B cell (primary cell): ENCODE data around the gene EPM2AIP1. TPM values are rescaled to one million over a fixed set of nuclear protein-coding genes. Genes with fewer than 3 reads are reported as not detected.

Experiments
- ATAC-seq: fragments of 200-7000 bp; cut with Tn5 transposase; one replicate; pipeline ENCODE4 v1.10.0; 2021; ENCODE audit warnings: low read depth, mild to moderate bottlenecking, moderate number of reproducible peaks, moderate library complexity
- CTCF ChIA-PET: fragments of 350-600 bp; sonication (Branson Sonifier 250); formaldehyde crosslinking; loops from one replicate; lab custom pipeline; 2021; ENCODE audit warnings: antibody characterized with exemption, inconsistent platforms; lab: Charles Lee
- POLR2A ChIA-PET: fragments of 350-600 bp; sonication (Branson Sonifier 250); formaldehyde crosslinking; loops from one replicate; lab custom pipeline; 2021; ENCODE audit warnings: antibody characterized with exemption; lab: Charles Lee
- DNase-seq: peaks from one replicate; pipeline ENCODE4 v3.0.0; 2013
- H2AFZ ChIP-seq: 2 replicates; pipeline ENCODE4 v1.6.1; 2012; ENCODE audit warnings: mild to moderate bottlenecking, low read depth, low read length; ENCODE audit not compliant: insufficient read depth, poor library complexity, severe bottlenecking
- H3K27ac ChIP-seq, 2 donors: 1 replicate in 1 of 2; 2 replicates in 1 of 2; pipeline ENCODE4 v1.5.1; 2012 to 2013; ENCODE audit warnings: low read length in 2 of 2, mild to moderate bottlenecking in 2 of 2, moderate library complexity in 1 of 2
- H3K27me3 ChIP-seq, 4 experiments: fragments of 200-600 bp in 1 of 4; sonication (generic) in 1 of 4; replicated peaks in 1 of 4; 1 replicate in 2 of 4; 2 replicates in 2 of 4; pipeline versions ENCODE4 v1.6.1 to v1.7.0; 2013 to 2016; ENCODE audit warnings: low read length in 3 of 4, mild to moderate bottlenecking in 2 of 4, mixed read lengths in 1 of 4, moderate library complexity in 1 of 4; ENCODE audit not compliant: insufficient read depth in 4 of 4, control insufficient read depth in 3 of 4; ENCODE audit errors: control extremely low read depth in 1 of 4
- H3K36me3 ChIP-seq, 2 experiments: replicated peaks in 1 of 2; 1 replicate in 1 of 2; 2 replicates in 1 of 2; pipeline versions ENCODE4 v1.6.1 to v1.7.1; 2013; ENCODE audit warnings: low read length in 1 of 2; ENCODE audit not compliant: insufficient read depth in 2 of 2, control insufficient read depth in 1 of 2; ENCODE audit errors: control extremely low read depth in 1 of 2, extremely low read depth in 1 of 2
- H3K4me1 ChIP-seq, 2 donors: fragments of 200-600 bp in 1 of 2; sonication (generic) in 1 of 2; 1 replicate in 1 of 2; 2 replicates in 1 of 2; pipeline versions ENCODE4 v1.5.1 to v1.6.1; 2013 to 2017; ENCODE audit warnings: low read length in 2 of 2; ENCODE audit not compliant: control insufficient read depth in 2 of 2, insufficient read depth in 2 of 2
- H3K4me2 ChIP-seq: replicated peaks from 2 replicates; pipeline ENCODE3; 2012; ENCODE audit warnings: mild to moderate bottlenecking, low read depth, low read length; ENCODE audit not compliant: poor library complexity, severe bottlenecking
- H3K4me3 ChIP-seq, 5 experiments: fragments of 200-600 bp in 1 of 5; sonication (generic) in 1 of 5; 1 replicate in 3 of 5; 2 replicates in 2 of 5; pipeline versions ENCODE4 v1.5.1 to v1.7.0; 2011 to 2016; ENCODE audit warnings: low read length in 4 of 5, mild to moderate bottlenecking in 4 of 5, low read depth in 2 of 5, control low read depth in 1 of 5, moderate library complexity in 1 of 5; ENCODE audit not compliant: insufficient read depth in 1 of 5; ENCODE audit errors: control extremely low read depth in 1 of 5, extremely low read depth in 1 of 5
- H3K79me2 ChIP-seq: fragments of 200-600 bp; sonication (generic); one replicate; pipeline ENCODE4 v1.6.0; 2016; ENCODE audit warnings: low read length; ENCODE audit not compliant: control insufficient read depth, insufficient read depth
- H3K9ac ChIP-seq: fragments of 200-600 bp; sonication (generic); 2 replicates; pipeline ENCODE4 v1.6.1; 2017; ENCODE audit warnings: mild to moderate bottlenecking, low read length, moderate library complexity
- H3K9me3 ChIP-seq, 3 donors: one replicate each; pipeline versions ENCODE4 v1.6.1 to v1.7.1; 2013; ENCODE audit warnings: low read length in 2 of 3; ENCODE audit not compliant: control insufficient read depth in 2 of 3, insufficient read depth in 1 of 3; ENCODE audit errors: control extremely low read depth in 1 of 3
- H4K20me1 ChIP-seq: 2 replicates; pipeline ENCODE4 v1.6.0; 2012; ENCODE audit warnings: mild to moderate bottlenecking, low read length; ENCODE audit not compliant: insufficient read depth, control insufficient read depth, poor library complexity, severe bottlenecking
- H3K27ac Mint-ChIP-seq: one replicate; pipeline ENCODE4 v1.8.0; 2021; ENCODE audit warnings: mixed read lengths
- H3K27me3 Mint-ChIP-seq: one replicate; pipeline ENCODE4 v1.8.0; 2021; ENCODE audit warnings: mixed read lengths
- H3K4me1 Mint-ChIP-seq: one replicate; pipeline ENCODE4 v1.8.0; 2021; ENCODE audit warnings: mixed read lengths
- H3K4me3 Mint-ChIP-seq: one replicate; pipeline ENCODE4 v1.8.0; 2021; ENCODE audit warnings: mixed read lengths
- H3K9me3 Mint-ChIP-seq: one replicate; pipeline ENCODE4 v1.8.0; 2022; ENCODE audit warnings: mixed read lengths; ENCODE audit not compliant: insufficient read depth
- CTCF ChIP-seq: fragments of 200-600 bp; IDR thresholded peaks from one replicate; pipeline ENCODE4 v1.8.0; 2022; ENCODE audit warnings: antibody characterized with exemption, mild to moderate bottlenecking
- EZH2 ChIP-seq: IDR thresholded peaks from 2 replicates; pipeline ENCODE4 v1.6.1; 2012; ENCODE audit warnings: borderline replicate concordance, low read depth, mild to moderate bottlenecking, moderate library complexity, low read length; ENCODE audit not compliant: insufficient read depth, poor library complexity, severe bottlenecking
- WGBS: methylation state at CpG from one replicate; pipeline ENCODE4 v1.1.5; 2013; ENCODE audit warnings: missing lambda C conversion rate; ENCODE audit not compliant: insufficient coverage; 5-methylcytosine and 5-hydroxymethylcytosine counted together
- intact Hi-C: fragments of 100-400 bp; cut with micrococcal nuclease; formaldehyde crosslinking; loops from one replicate; pipeline ENCODE4 v1.10.0; 2022
- polyA plus RNA-seq: library from polyadenylated mRNA; depleted of rRNA; stranded (reverse); fragments of >200 nt; gene quantifications from 2 replicates; pipeline ENCODE4 v1.2.3, GENCODE V29; 2012
- total RNA-seq, 2 donors: library from RNA; stranded (reverse); fragments of 120-200 nt in 1 of 2; gene quantifications; 1 replicate in 1 of 2; 2 replicates in 1 of 2; pipeline versions ENCODE4 v1.2.3 to v1.2.4, GENCODE V29; 2013 to 2022

The EPM2AIP1 gene
- total and polyA plus RNA-seq, 2 donors (not counting 1 experiment from before 2014, with no cell fraction given): 13.5 to 42.4 TPM

GRCh38 chr3:36972163-36972562 is 20.8 kb downstream of the EPM2AIP1 start:
- H3K27me3 Mint-ChIP-seq: no peaks in the 10 kb centered on the region

More at GRCh38 chr3:36972163-36972562, 20.8 kb downstream of the EPM2AIP1 start:
- Mint-ChIP-seq H3K9me3 (no peaks in the 10 kb centered on the region), H3K27ac (no peak overlapping the region), H3K4me1 (peaks cover 16% of the 10 kb centered on the region), H3K4me3 (no peak overlapping the region)
- H2AFZ ChIP-seq: no peak overlapping the region
- no peaks in the 10 kb centered on the region for H3K36me3 ChIP-seq
- no peak overlapping the region for H3K4me3 ChIP-seq
- intact Hi-C loops: no loop called here
- POLR2A ChIA-PET: no interaction called here
- no peak overlapping the region for H3K4me2 ChIP-seq
- ATAC-seq (no peak), DNase-seq (no peak)
- H3K4me1 ChIP-seq: peaks cover 14 to 17% of the 10 kb centered on the region in 2 donors
- TF ChIP-seq CTCF (no peak), EZH2 (no peak)
- no CpG with 5 or more reads among the region's 2 CpGs for WGBS
- no peak overlapping the region for H3K9ac ChIP-seq
- no peaks in the 10 kb centered on the region for H3K9me3 ChIP-seq
- H3K79me2 ChIP-seq: no peaks in the 10 kb centered on the region
- H3K27ac ChIP-seq: no peak overlapping the region
- no peaks in the 10 kb centered on the region for H4K20me1 ChIP-seq
- CTCF ChIA-PET: interaction anchor here (1.5 kb wide), 1 partner anchor 14 kb away, joined by 5 read pairs; no protein-coding TSS in a partner anchor
- no peaks in the 10 kb centered on the region for H3K27me3 ChIP-seq
